ENCODE measurements around the gene DLG2.

Gene DLG2

DNA sequence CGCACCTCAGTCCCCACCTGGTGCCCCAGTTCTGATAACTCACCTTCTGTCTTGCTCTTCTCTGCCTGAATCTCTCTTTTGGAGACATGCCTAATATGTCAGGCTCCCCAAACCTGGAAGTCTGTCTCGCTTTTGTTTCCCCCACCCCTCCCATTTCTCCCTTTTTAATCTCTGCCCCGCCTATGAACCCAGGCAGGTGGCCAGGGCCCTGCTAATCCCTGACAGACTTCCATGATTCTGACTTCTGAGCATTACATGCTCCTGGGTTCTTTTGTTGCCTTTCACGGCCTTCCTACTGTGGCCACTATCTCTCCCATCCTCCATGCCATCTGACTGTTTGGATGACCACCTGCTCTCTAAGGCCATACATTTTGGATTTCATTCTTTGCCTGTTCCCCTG lies 1220.1 kb downstream of the DLG2 start:
- Histone ChIP-seq H3K4me2 (ENCODE audit: low read length, poor library complexity, severe bottlenecking) (no peak overlapping the region), H2AFZ (ENCODE audit: low read depth, low read length) (no peak overlapping the region), H3K14ac (ENCODE audit: low read length in 2 of 2) (no peak overlapping the region), H3K4ac (ENCODE audit: low read depth in 1 of 2, low read length in 2 of 2) (no peak overlapping the region), H2BK15ac (ENCODE audit: low read depth, poor library complexity, severe bottlenecking) (no peak overlapping the region), H2BK5ac (ENCODE audit: low read depth, low read length, poor library complexity, severe bottlenecking) (no peak overlapping the region), H2BK12ac (ENCODE audit: low read length in 2 of 2) (no peak overlapping the region), H2AK5ac (ENCODE audit: low read length, severe bottlenecking) (no peak overlapping the region), H3K79me1 (replicated peaks; ENCODE audit: low read length, poor library complexity, severe bottlenecking) (no peaks in the 10 kb centered on the region), H3K4me3 (ENCODE audit: insufficient read depth in 1 of 2, low read depth in 1 of 2, low read length in 2 of 2) (no peak overlapping the region), H4K8ac (ENCODE audit: low read length) (no peak overlapping the region), H3K18ac (ENCODE audit: low read depth in 1 of 2, low read length in 2 of 2) (no peak overlapping the region), H3K36me3 (ENCODE audit: control insufficient read depth in 1 of 2, insufficient read depth in 2 of 2, low read depth in 1 of 2, low read length in 2 of 2) (no peaks in the 10 kb centered on the region), H3K9me3 (ENCODE audit: control insufficient read depth, low read length) (no peaks in the 10 kb centered on the region), H3K27me3 (ENCODE audit: control insufficient read depth in 1 of 2, insufficient read depth in 1 of 2, low read length in 2 of 2) (no peaks in the 10 kb centered on the region), H3K27ac (ENCODE audit: low read length, poor library complexity, severe bottlenecking) (no peak overlapping the region), H3K9ac (ENCODE audit: low read length) (no peak overlapping the region), H3K4me1 (ENCODE audit: control insufficient read depth, insufficient read depth, low read depth, low read length) (no peaks in the 10 kb centered on the region), H3K23ac (ENCODE audit: low read length in 2 of 2) (no peak overlapping the region), H2BK120ac (ENCODE audit: low read depth, low read length) (no peak overlapping the region), H4K91ac (ENCODE audit: low read length) (no peak overlapping the region)
- no peak for DNase-seq
- 76% methylated on average over 4 of the region's 4 CpGs for WGBS

GRCh38 chr11:84398017-84398626 lies 1229.0 kb downstream of the DLG2 start:
- Histone ChIP-seq H4K8ac (ENCODE audit: low read length) (no peak overlapping the region), H3K23ac (ENCODE audit: low read length in 2 of 2) (no peak overlapping the region), H3K27ac (ENCODE audit: low read length, poor library complexity, severe bottlenecking) (no peak overlapping the region), H2AFZ (ENCODE audit: low read depth, low read length) (no peak overlapping the region), H3K9ac (ENCODE audit: low read length) (no peak overlapping the region), H3K4me3 (ENCODE audit: insufficient read depth in 1 of 2, low read depth in 1 of 2, low read length in 2 of 2) (no peak overlapping the region), H2BK15ac (ENCODE audit: low read depth, poor library complexity, severe bottlenecking) (no peak overlapping the region), H3K4ac (ENCODE audit: low read depth in 1 of 2, low read length in 2 of 2) (no peak overlapping the region), H3K14ac (ENCODE audit: low read length in 2 of 2) (no peak overlapping the region), H3K18ac (ENCODE audit: low read depth in 1 of 2, low read length in 2 of 2) (no peak overlapping the region), H3K27me3 (ENCODE audit: control insufficient read depth in 1 of 2, insufficient read depth in 1 of 2, low read length in 2 of 2) (no peaks in the 10 kb centered on the region), H2AK5ac (ENCODE audit: low read length, severe bottlenecking) (no peak overlapping the region), H4K91ac (ENCODE audit: low read length) (no peak overlapping the region), H3K79me1 (replicated peaks; ENCODE audit: low read length, poor library complexity, severe bottlenecking) (no peaks in the 10 kb centered on the region), H2BK12ac (ENCODE audit: low read length in 2 of 2) (no peak overlapping the region), H3K4me2 (ENCODE audit: low read length, poor library complexity, severe bottlenecking) (no peak overlapping the region), H3K36me3 (ENCODE audit: control insufficient read depth in 1 of 2, insufficient read depth in 2 of 2, low read depth in 1 of 2, low read length in 2 of 2) (no peaks in the 10 kb centered on the region), H2BK120ac (ENCODE audit: low read depth, low read length) (no peak overlapping the region), H3K9me3 (ENCODE audit: control insufficient read depth, low read length) (no peaks in the 10 kb centered on the region), H3K4me1 (ENCODE audit: control insufficient read depth, insufficient read depth, low read depth, low read length) (no peaks in the 10 kb centered on the region), H2BK5ac (ENCODE audit: low read depth, low read length, poor library complexity, severe bottlenecking) (no peak overlapping the region)
- WGBS = 89% methylated on average over 3 of the region's 3 CpGs
- DNase-seq = peak; percentile 24

GRCh38 chr11:84396521-84396920 lies 1230.6 kb downstream of the DLG2 start:
- no peaks in the 10 kb centered on the region for H3K27me3 ChIP-seq (ENCODE audit: control insufficient read depth in 1 of 2, insufficient read depth in 1 of 2, low read length in 2 of 2)
- no peak overlapping the region for H3K18ac ChIP-seq (ENCODE audit: low read depth in 1 of 2, low read length in 2 of 2)
- no peak overlapping the region for H3K4ac ChIP-seq (ENCODE audit: low read depth in 1 of 2, low read length in 2 of 2)
- no peak overlapping the region for H2AK5ac ChIP-seq (ENCODE audit: low read length, severe bottlenecking)
- H3K9me3 ChIP-seq (ENCODE audit: control insufficient read depth, low read length) = no peaks in the 10 kb centered on the region
- no peak overlapping the region for H4K91ac ChIP-seq (ENCODE audit: low read length)
- H3K36me3 ChIP-seq (ENCODE audit: control insufficient read depth in 1 of 2, insufficient read depth in 2 of 2, low read depth in 1 of 2, low read length in 2 of 2) = no peaks in the 10 kb centered on the region
- no peak overlapping the region for H4K8ac ChIP-seq (ENCODE audit: low read length)
- no peak overlapping the region for H3K4me2 ChIP-seq (ENCODE audit: low read length, poor library complexity, severe bottlenecking)
- no peak overlapping the region for H2BK12ac ChIP-seq (ENCODE audit: low read length in 2 of 2)
- no peak overlapping the region for H3K14ac ChIP-seq (ENCODE audit: low read length in 2 of 2)
- H3K9ac ChIP-seq (ENCODE audit: low read length) = no peak overlapping the region
- no peak overlapping the region for H3K27ac ChIP-seq (ENCODE audit: low read length, poor library complexity, severe bottlenecking)
- H2BK15ac ChIP-seq (ENCODE audit: low read depth, poor library complexity, severe bottlenecking) = no peak overlapping the region
- no peak overlapping the region for H3K23ac ChIP-seq (ENCODE audit: low read length in 2 of 2)
- H3K4me1 ChIP-seq (ENCODE audit: control insufficient read depth, insufficient read depth, low read depth, low read length) = no peaks in the 10 kb centered on the region
- no peak overlapping the region for H2AFZ ChIP-seq (ENCODE audit: low read depth, low read length)
- H2BK5ac ChIP-seq (ENCODE audit: low read depth, low read length, poor library complexity, severe bottlenecking) = no peak overlapping the region
- no peak for DNase-seq
- H3K79me1 ChIP-seq (replicated peaks; ENCODE audit: low read length, poor library complexity, severe bottlenecking) = no peaks in the 10 kb centered on the region
- H2BK120ac ChIP-seq (ENCODE audit: low read depth, low read length) = no peak overlapping the region
- WGBS = 67% methylated on average over 2 of the region's 3 CpGs
- H3K4me3 ChIP-seq (ENCODE audit: insufficient read depth in 1 of 2, low read depth in 1 of 2, low read length in 2 of 2) = no peak overlapping the region

- H2AK5ac ChIP-seq (ENCODE audit: low read length, severe bottlenecking) = no peak overlapping the region
- H3K4me3 ChIP-seq (ENCODE audit: insufficient read depth in 1 of 2, low read depth in 1 of 2, low read length in 2 of 2) = no peak overlapping the region
- H4K8ac ChIP-seq (ENCODE audit: low read length) = no peak overlapping the region
- no peak overlapping the region for H3K4me2 ChIP-seq (ENCODE audit: low read length, poor library complexity, severe bottlenecking)
- H3K9ac ChIP-seq (ENCODE audit: low read length) = no peak overlapping the region
- no peak overlapping the region for H2BK12ac ChIP-seq (ENCODE audit: low read length in 2 of 2)
- H3K36me3 ChIP-seq (ENCODE audit: control insufficient read depth in 1 of 2, insufficient read depth in 2 of 2, low read depth in 1 of 2, low read length in 2 of 2) = no peaks in the 10 kb centered on the region
- H2AFZ ChIP-seq (ENCODE audit: low read depth, low read length) = no peak overlapping the region
- 69% methylated on average over 5 of the region's 6 CpGs for WGBS
- H2BK15ac ChIP-seq (ENCODE audit: low read depth, poor library complexity, severe bottlenecking) = no peak overlapping the region
- no peak overlapping the region for H3K14ac ChIP-seq (ENCODE audit: low read length in 2 of 2)
- H3K9me3 ChIP-seq (ENCODE audit: control insufficient read depth, low read length) = no peaks in the 10 kb centered on the region
- H3K4ac ChIP-seq (ENCODE audit: low read depth in 1 of 2, low read length in 2 of 2) = no peak overlapping the region
- no peak overlapping the region for H3K27ac ChIP-seq (ENCODE audit: low read length, poor library complexity, severe bottlenecking)
- H4K91ac ChIP-seq (ENCODE audit: low read length) = no peak overlapping the region
- no peaks in the 10 kb centered on the region for H3K27me3 ChIP-seq (ENCODE audit: control insufficient read depth in 1 of 2, insufficient read depth in 1 of 2, low read length in 2 of 2)
- no peak overlapping the region for H3K23ac ChIP-seq (ENCODE audit: low read length in 2 of 2)
- no peaks in the 10 kb centered on the region for H3K4me1 ChIP-seq (ENCODE audit: control insufficient read depth, insufficient read depth, low read depth, low read length)
- no peak for DNase-seq
- H2BK5ac ChIP-seq (ENCODE audit: low read depth, low read length, poor library complexity, severe bottlenecking) = no peak overlapping the region
- no peaks in the 10 kb centered on the region for H3K79me1 ChIP-seq (replicated peaks; ENCODE audit: low read length, poor library complexity, severe bottlenecking)
- H3K18ac ChIP-seq (ENCODE audit: low read depth in 1 of 2, low read length in 2 of 2) = no peak overlapping the region
- H2BK120ac ChIP-seq (ENCODE audit: low read depth, low read length) = no peak overlapping the region
Measured at GRCh38 chr11:84390441-84391078, 1236.6 kb downstream of the DLG2 start.

Data from mesenchymal stem cell (in vitro differentiated cells and primary cell).